HG02884 (cell line): Measurements from ENCODE around the gene ZNF195.
"Not testable (repeated sequence)": the region's sequence is repeated elsewhere in the genome, so short reads cannot be mapped to it uniquely, and the experiment has no call there.

Source experiments
- ATAC-seq: cut with Tn5 transposase; IDR thresholded peaks from one replicate; pipeline ENCODE4 v1.9.1; 2021; ENCODE audit warnings: mild to moderate bottlenecking, moderate library complexity; ENCODE audit not compliant: unreplicated experiment

The ZNF195 gene

GRCh38 chr11:3402861-3403250 lies 23.9 kb upstream of the ZNF195 start:
- ATAC-seq: not testable (repeated sequence)

GRCh38 chr11:3402181-3402860 lies 23.4 kb upstream of the ZNF195 start:
- not testable (repeated sequence) for ATAC-seq

GRCh38 chr11:3401052-3401451 lies 22.1 kb upstream of the ZNF195 start:
- ATAC-seq: not testable (repeated sequence)

GRCh38 chr11:3398509-3398908 lies 19.6 kb upstream of the ZNF195 start:
- ATAC-seq: not testable (repeated sequence)

GRCh38 chr11:3398106-3398505 lies 19.2 kb upstream of the ZNF195 start:
- ATAC-seq: not testable (repeated sequence)

GRCh38 chr11:3397210-3397609 lies 18.3 kb upstream of the ZNF195 start:
- not testable (repeated sequence) for ATAC-seq

- ATAC-seq: not testable (repeated sequence)
Observed at GRCh38 chr11:3395468-3395867, 16.5 kb upstream of the ZNF195 start.

- not testable (repeated sequence) for ATAC-seq
Observed at GRCh38 chr11:3394956-3395355, 16.0 kb upstream of the ZNF195 start.

GRCh38 chr11:3393450-3393849 lies 14.5 kb upstream of the ZNF195 start:
- ATAC-seq: not testable (repeated sequence)

- ATAC-seq: no peak
Observed at GRCh38 chr11:3382613-3383285, 3.8 kb upstream of the ZNF195 start.

GRCh38 chr11:3381794-3382193 lies 2.8 kb upstream of the ZNF195 start:
- no peak for ATAC-seq

GRCh38 chr11:3380706-3381545 lies 2.0 kb upstream of the ZNF195 start:
- ATAC-seq: no peak

- ATAC-seq: no peak
Observed at GRCh38 chr11:3375552-3375951, 3.4 kb downstream of the ZNF195 start.

- ATAC-seq: no peak
Observed at GRCh38 chr11:3370311-3370870, 8.6 kb downstream of the ZNF195 start.

- ATAC-seq: no peak
Observed at GRCh38 chr11:3369366-3369765, 9.6 kb downstream of the ZNF195 start.

- no peak for ATAC-seq
Observed at GRCh38 chr11:3368199-3368598, 10.7 kb downstream of the ZNF195 start.

GRCh38 chr11:3367221-3367620 lies 11.7 kb downstream of the ZNF195 start:
- ATAC-seq: no peak

- no peak for ATAC-seq
Observed at GRCh38 chr11:3359092-3359824, 19.7 kb downstream of the ZNF195 start.

- no peak for ATAC-seq
Observed at GRCh38 chr11:3357994-3358676, 20.8 kb downstream of the ZNF195 start.

GRCh38 chr11:3357302-3357701 lies 21.6 kb downstream of the ZNF195 start:
- no peak for ATAC-seq
